ENCODE data around the gene PEX3. TPM values are rescaled to one million over a fixed set of nuclear protein-coding genes. Genes with fewer than 3 reads are reported as not detected.

The PEX3 gene
- total RNA-seq, 2 donors from 2014 or later: 8.3 to 50.0 TPM

Other genes starting within 250 kb of the PEX3 start
- 10 to 100 TPM; 19.7 to 30.8 TPM for gene ADAT2, start 110 bp upstream of the PEX3 start, total RNA-seq
- gene FUCA2, start 60.9 kb downstream of the PEX3 start, total RNA-seq: 10 to 100 TPM; 12.1 to 17.6 TPM
- gene PHACTR2, start 227.2 kb downstream of the PEX3 start, total RNA-seq: 10 to 100 TPM; 20.5 to 23.9 TPM